ENCODE data around the gene STPG3. TPM values are rescaled to one million over a fixed set of nuclear protein-coding genes. Genes with fewer than 3 reads are reported as not detected.

Gene STPG3
- total and polyA plus RNA-seq, 4 donors: not detected

- TF ChIP-seq GABPA (IDR thresholded peaks at IDR 0.05 in 1 of 2, conservative IDR thresholded peaks at IDR 0.05 in 1 of 2) (no peak), ZBTB33 (IDR thresholded peaks at IDR 0.05) (no peak), RAD21 (IDR thresholded peaks at IDR 0.05) (no peak), JUND (IDR thresholded peaks at IDR 0.05) (no peak), HNF4G (IDR thresholded peaks at IDR 0.05) (no peak), HNF4A (conservative IDR thresholded peaks at IDR 0.05) (no peak), FOXA1 (IDR thresholded peaks at IDR 0.05) (no peak), REST (IDR thresholded peaks at IDR 0.05) (no peak), MAX (IDR thresholded peaks at IDR 0.05) (no peak), CTCF (IDR thresholded peaks at IDR 0.05; ENCODE audit: low read depth, low read length, missing input control) (no peak), FOXA2 (IDR thresholded peaks at IDR 0.05) (no peak), ATF3 (IDR thresholded peaks at IDR 0.05) (no peak), EGR1 (IDR thresholded peaks at IDR 0.05; ENCODE audit: low read depth in 2 of 2) (no peak), NR2F2 (IDR thresholded peaks at IDR 0.05) (no peak), TAF1 (conservative IDR thresholded peaks at IDR 0.05) (no peak), SP1 (IDR thresholded peaks at IDR 0.05) (no peak), RXRA (IDR thresholded peaks at IDR 0.05) (no peak), YY1 (IDR thresholded peaks at IDR 0.05) (no peak)
- Histone ChIP-seq H3K9ac (ENCODE audit: low read depth in 1 of 2, low read length in 2 of 2) (no peak overlapping the region), H3K4me3 (ENCODE audit: low read depth in 1 of 3, low read length in 3 of 3) (no peak overlapping the region), H3K9me3 (ENCODE audit: control insufficient read depth in 4 of 4, low read length in 3 of 4) (no peaks in the 10 kb centered on the region), H3K4me1 (ENCODE audit: control insufficient read depth in 4 of 4, insufficient read depth in 4 of 4, low read length in 3 of 4) (peaks cover 10 to 34% (median 21%) of the 10 kb centered on the region in 4 donors), H3K27ac (ENCODE audit: low read depth in 1 of 2, low read length in 2 of 2) (no peak overlapping the region), H3K36me3 (ENCODE audit: control insufficient read depth in 4 of 4, insufficient read depth in 3 of 4, low read depth in 1 of 4, low read length in 3 of 4) (peaks cover 0 to 3% (median 3%) of the 10 kb centered on the region in 4 donors), H3K27me3 (ENCODE audit: control insufficient read depth in 4 of 4, insufficient read depth in 4 of 4, low read length in 3 of 4) (no peaks in the 10 kb centered on the region)
- 86% methylated on average over 35 of the region's 35 CpGs for WGBS
- DNase-seq (ENCODE audit: low spot score): no peak
Measured at GRCh38 chr9:137252555-137253506, 1.7 kb downstream of the STPG3 start.

All from liver (tissue), 9 donors.